ENCODE measurements around the gene SNX2. TPM values are rescaled to one million over a fixed set of nuclear protein-coding genes. Genes with fewer than 3 reads are reported as not detected.
A peak's percentile ranks its signal among the peaks of the same experiment; 100 is the strongest.

The SNX2 gene
- total RNA-seq, 3 donors from 2014 or later: 50.2 to 80.5 (median 58.6) TPM

- ATAC-seq (peak; percentile 50), DNase-seq (peak in 1 of 3 donors; percentile 51)
- Histone ChIP-seq H3K36me3 (ENCODE audit: low read depth) (no peaks in the 10 kb centered on the region), H3K4me1 (ENCODE audit: low read depth) (peaks cover 7% of the 10 kb centered on the region), H3K4me3 (no peak overlapping the region), H3K9me3 (no peaks in the 10 kb centered on the region)
- intact Hi-C loops (cut with DNase I, micrococcal nuclease): no loop called here
- TF ChIP-seq CTCF (IDR thresholded peaks at IDR 0.05): no peak
Observed at GRCh38 chr5:122844136-122844909, 69.4 kb downstream of the SNX2 start.

GRCh38 chr5:122844910-122845228, 70.0 kb downstream of the SNX2 start:
- peaks cover 7% of the 10 kb centered on the region for H3K4me1 ChIP-seq (ENCODE audit: low read depth)
- no peak for TF ChIP-seq CTCF (IDR thresholded peaks at IDR 0.05)
- intact Hi-C loops (cut with DNase I, micrococcal nuclease): no loop called here
- no peak for DNase-seq
- peak; percentile 12 for ATAC-seq
- H3K9me3 ChIP-seq: no peaks in the 10 kb centered on the region
- no peaks in the 10 kb centered on the region for H3K36me3 ChIP-seq (ENCODE audit: low read depth)
- peak overlapping the region; percentile 67 for H3K4me3 ChIP-seq

- peak; percentile 92 for ATAC-seq
- Histone ChIP-seq H3K36me3 (ENCODE audit: low read depth) (no peaks in the 10 kb centered on the region), H3K4me1 (ENCODE audit: low read depth) (peaks cover 7% of the 10 kb centered on the region), H3K9me3 (no peaks in the 10 kb centered on the region), H3K4me3 (peak within 1 kb of the TSS; percentile 67)
- no peak for TF ChIP-seq CTCF (IDR thresholded peaks at IDR 0.05)
- DNase-seq: peak; percentile 91 to 94 (median 92)
- intact Hi-C loops (cut with DNase I, micrococcal nuclease): no loop called here
Observed at GRCh38 chr5:122845229-122846050, 70.6 kb downstream of the SNX2 start, which contains the start of gene SNX24. Gene SNX24, plus strand, starts transcription at chr5:122845613. Its CDS starts 21 bp downstream, at chr5:122845634.

- no peaks in the 10 kb centered on the region for H3K9me3 ChIP-seq
- peak overlapping the region; percentile 67 for H3K4me3 ChIP-seq
- no peak for DNase-seq
- no peak for ATAC-seq
- no peaks in the 10 kb centered on the region for H3K36me3 ChIP-seq (ENCODE audit: low read depth)
- no peak for TF ChIP-seq CTCF (IDR thresholded peaks at IDR 0.05)
- intact Hi-C loops (cut with DNase I, micrococcal nuclease): no loop called here
- peaks cover 7% of the 10 kb centered on the region for H3K4me1 ChIP-seq (ENCODE audit: low read depth)
Observed at GRCh38 chr5:122846051-122846550, 71.2 kb downstream of the SNX2 start.

GRCh38 chr5:122847687-122848081, 72.8 kb downstream of the SNX2 start:
- TF ChIP-seq CTCF (IDR thresholded peaks at IDR 0.05): no peak
- no peaks in the 10 kb centered on the region for H3K9me3 ChIP-seq
- DNase-seq: no peak
- H3K4me1 ChIP-seq (ENCODE audit: low read depth): peaks cover 7% of the 10 kb centered on the region
- no peaks in the 10 kb centered on the region for H3K36me3 ChIP-seq (ENCODE audit: low read depth)
- intact Hi-C loops (cut with DNase I, micrococcal nuclease): no loop called here
- H3K4me3 ChIP-seq: no peak overlapping the region
- no peak for ATAC-seq
